Measurements from ENCODE around the gene FMOD.

DNA sequence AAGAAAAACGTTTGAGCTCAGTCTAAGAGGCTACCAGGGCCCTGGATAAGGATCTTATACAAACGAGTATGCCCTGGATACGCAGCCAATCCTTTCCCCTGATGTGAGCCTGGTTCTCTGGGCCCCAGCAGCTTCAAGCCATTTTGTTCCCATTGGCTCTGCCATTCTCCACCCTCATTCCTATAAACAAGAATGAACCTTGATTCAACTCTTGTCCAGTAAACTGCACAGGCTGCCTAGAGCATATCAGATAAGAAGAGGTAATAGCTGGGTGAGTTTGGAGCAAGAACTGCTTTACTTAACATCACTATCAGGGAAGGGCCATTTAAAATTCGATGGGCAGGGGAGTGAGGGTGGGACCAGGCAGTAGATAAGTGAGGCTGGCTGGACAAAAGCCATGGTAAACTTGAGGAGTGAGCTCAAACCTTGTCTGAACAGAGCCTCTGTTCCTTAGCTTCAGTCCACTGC is 34.3 kb downstream of the FMOD start:
- TF ChIP-seq, protein P1, sequence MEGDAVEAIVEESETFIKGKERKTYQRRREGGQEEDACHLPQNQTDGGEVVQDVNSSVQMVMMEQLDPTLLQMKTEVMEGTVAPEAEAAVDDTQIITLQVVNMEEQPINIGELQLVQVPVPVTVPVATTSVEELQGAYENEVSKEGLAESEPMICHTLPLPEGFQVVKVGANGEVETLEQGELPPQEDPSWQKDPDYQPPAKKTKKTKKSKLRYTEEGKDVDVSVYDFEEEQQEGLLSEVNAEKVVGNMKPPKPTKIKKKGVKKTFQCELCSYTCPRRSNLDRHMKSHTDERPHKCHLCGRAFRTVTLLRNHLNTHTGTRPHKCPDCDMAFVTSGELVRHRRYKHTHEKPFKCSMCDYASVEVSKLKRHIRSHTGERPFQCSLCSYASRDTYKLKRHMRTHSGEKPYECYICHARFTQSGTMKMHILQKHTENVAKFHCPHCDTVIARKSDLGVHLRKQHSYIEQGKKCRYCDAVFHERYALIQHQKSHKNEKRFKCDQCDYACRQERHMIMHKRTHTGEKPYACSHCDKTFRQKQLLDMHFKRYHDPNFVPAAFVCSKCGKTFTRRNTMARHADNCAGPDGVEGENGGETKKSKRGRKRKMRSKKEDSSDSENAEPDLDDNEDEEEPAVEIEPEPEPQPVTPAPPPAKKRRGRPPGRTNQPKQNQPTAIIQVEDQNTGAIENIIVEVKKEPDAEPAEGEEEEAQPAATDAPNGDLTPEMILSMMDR (IDR thresholded peaks at IDR 0.05), result no peak
- TF ChIP-seq EZH2 (IDR thresholded peaks at IDR 0.05), result no peak

All from neural progenitor cell (in vitro differentiated cells).